ENCODE measurements around the gene TRIM34. TPM values are rescaled to one million over a fixed set of nuclear protein-coding genes. Genes with fewer than 3 reads are reported as not detected.

TRIM34 gene
- total RNA-seq, 1 donor from 2014 or later = 4.6 TPM

DNA sequence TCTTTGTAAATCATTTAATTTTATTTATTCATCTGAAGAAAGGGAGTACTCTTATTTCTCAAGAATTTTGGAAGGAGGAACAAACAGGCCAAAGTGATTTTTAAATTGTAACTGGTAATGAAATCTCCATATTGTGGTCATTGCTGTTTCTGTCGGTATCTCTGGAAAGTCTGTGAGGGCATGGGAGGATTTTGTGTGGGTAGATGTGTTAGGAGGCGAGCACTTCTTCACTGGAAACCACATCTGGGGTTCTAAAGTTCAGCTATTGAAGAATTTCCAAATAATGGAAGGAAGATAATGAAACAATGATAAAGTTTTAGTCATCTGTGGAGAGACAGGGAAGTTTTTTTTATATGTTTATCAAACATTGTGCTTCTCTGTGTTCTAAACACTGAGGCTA lies 6.6 kb downstream of the TRIM34 start:
- Mint-ChIP-seq H3K4me1 (ENCODE audit: low read depth, unreplicated experiment) (peaks cover 6% of the 10 kb centered on the region), H3K27me3 (ENCODE audit: low read depth, unreplicated experiment) (no peaks in the 10 kb centered on the region), H3K36me3 (ENCODE audit: low read depth, unreplicated experiment) (peaks cover 8% of the 10 kb centered on the region), H3K27ac (ENCODE audit: unreplicated experiment) (no peak overlapping the region), H3K4me3 (ENCODE audit: unreplicated experiment) (no peak overlapping the region), H3K9me3 (ENCODE audit: unreplicated experiment) (peaks cover 3% of the 10 kb centered on the region)
- Histone ChIP-seq H3K27ac (ENCODE audit: low read depth, low read length) (no peak overlapping the region), H3K4me2 (ENCODE audit: low read length) (no peak overlapping the region), H3K4me3 (ENCODE audit: insufficient read depth, low read depth, low read length) (no peak overlapping the region), H2AFZ (ENCODE audit: low read depth, low read length) (no peak overlapping the region), H3K36me3 (ENCODE audit: insufficient read depth, low read length) (no peaks in the 10 kb centered on the region), H3K27me3 (ENCODE audit: insufficient read depth, low read length) (no peaks in the 10 kb centered on the region), H4K20me1 (ENCODE audit: insufficient read depth, low read length) (no peaks in the 10 kb centered on the region), H3K9me3 (ENCODE audit: insufficient read depth, low read depth, low read length) (no peaks in the 10 kb centered on the region), H3K9ac (ENCODE audit: low read length) (no peak overlapping the region), H3K4me1 (ENCODE audit: insufficient read depth, low read length) (no peaks in the 10 kb centered on the region), H3K79me2 (ENCODE audit: insufficient read depth, low read length) (no peaks in the 10 kb centered on the region)
- TF ChIP-seq, protein P1, sequence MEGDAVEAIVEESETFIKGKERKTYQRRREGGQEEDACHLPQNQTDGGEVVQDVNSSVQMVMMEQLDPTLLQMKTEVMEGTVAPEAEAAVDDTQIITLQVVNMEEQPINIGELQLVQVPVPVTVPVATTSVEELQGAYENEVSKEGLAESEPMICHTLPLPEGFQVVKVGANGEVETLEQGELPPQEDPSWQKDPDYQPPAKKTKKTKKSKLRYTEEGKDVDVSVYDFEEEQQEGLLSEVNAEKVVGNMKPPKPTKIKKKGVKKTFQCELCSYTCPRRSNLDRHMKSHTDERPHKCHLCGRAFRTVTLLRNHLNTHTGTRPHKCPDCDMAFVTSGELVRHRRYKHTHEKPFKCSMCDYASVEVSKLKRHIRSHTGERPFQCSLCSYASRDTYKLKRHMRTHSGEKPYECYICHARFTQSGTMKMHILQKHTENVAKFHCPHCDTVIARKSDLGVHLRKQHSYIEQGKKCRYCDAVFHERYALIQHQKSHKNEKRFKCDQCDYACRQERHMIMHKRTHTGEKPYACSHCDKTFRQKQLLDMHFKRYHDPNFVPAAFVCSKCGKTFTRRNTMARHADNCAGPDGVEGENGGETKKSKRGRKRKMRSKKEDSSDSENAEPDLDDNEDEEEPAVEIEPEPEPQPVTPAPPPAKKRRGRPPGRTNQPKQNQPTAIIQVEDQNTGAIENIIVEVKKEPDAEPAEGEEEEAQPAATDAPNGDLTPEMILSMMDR (IDR thresholded peaks at IDR 0.05; ENCODE audit: insufficient read depth, low read depth, low read length) = no peak
- no peak for TF ChIP-seq EZH2 (IDR thresholded peaks at IDR 0.05; ENCODE audit: insufficient read depth, low read length)
- DNase-seq (ENCODE audit: low read depth) (no peak), FAIRE-seq (no peak)

DNA sequence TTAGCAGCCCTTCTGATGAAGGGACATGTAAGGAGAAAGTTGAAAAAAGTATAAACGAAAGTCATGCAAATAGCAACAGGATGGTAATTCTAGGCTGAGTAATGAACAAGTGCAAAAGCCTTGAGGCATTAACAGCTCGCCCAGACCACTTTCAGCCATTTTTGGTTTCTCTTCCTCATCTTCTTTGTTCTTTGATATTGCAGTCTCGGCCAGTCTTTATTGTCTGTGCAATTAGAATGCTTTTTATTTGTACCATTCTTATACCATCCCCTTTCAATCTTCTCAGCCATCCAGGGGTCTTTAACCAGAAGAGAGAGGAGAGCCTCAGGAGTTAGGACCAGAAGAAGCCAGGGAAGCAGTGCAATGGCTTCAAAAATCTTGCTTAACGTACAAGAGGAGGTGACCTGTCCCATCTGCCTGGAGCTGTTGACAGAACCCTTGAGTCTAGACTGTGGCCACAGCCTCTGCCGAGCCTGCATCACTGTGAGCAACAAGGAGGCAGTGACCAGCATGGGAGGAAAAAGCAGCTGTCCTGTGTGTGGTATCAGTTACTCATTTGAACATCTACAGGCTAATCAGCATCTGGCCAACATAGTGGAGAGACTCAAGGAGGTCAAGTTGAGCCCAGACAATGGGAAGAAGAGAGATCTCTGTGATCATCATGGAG lies 7.3 kb downstream of the TRIM34 start:
- H3K79me2 ChIP-seq (ENCODE audit: insufficient read depth, low read length) = no peaks in the 10 kb centered on the region
- Mint-ChIP-seq H3K27me3 (ENCODE audit: low read depth, unreplicated experiment) (no peaks in the 10 kb centered on the region), H3K4me1 (ENCODE audit: low read depth, unreplicated experiment) (peaks cover 3% of the 10 kb centered on the region), H3K36me3 (ENCODE audit: low read depth, unreplicated experiment) (peaks cover 8% of the 10 kb centered on the region), H3K4me3 (ENCODE audit: unreplicated experiment) (no peak overlapping the region), H3K27ac (ENCODE audit: unreplicated experiment) (no peak overlapping the region), H3K9me3 (ENCODE audit: unreplicated experiment) (peaks cover 3% of the 10 kb centered on the region)
- H3K27ac ChIP-seq (ENCODE audit: low read depth, low read length) = no peak overlapping the region
- H3K27me3 ChIP-seq (ENCODE audit: insufficient read depth, low read length) = no peaks in the 10 kb centered on the region
- FAIRE-seq (no peak), DNase-seq (ENCODE audit: low read depth) (no peak)
- no peak overlapping the region for H2AFZ ChIP-seq (ENCODE audit: low read depth, low read length)
- no peak for TF ChIP-seq EZH2 (IDR thresholded peaks at IDR 0.05; ENCODE audit: insufficient read depth, low read length)
- TF ChIP-seq, protein P1 (IDR thresholded peaks at IDR 0.05; ENCODE audit: insufficient read depth, low read depth, low read length) = no peak
- no peaks in the 10 kb centered on the region for H3K9me3 ChIP-seq (ENCODE audit: insufficient read depth, low read depth, low read length)
- H3K9ac ChIP-seq (ENCODE audit: low read length) = no peak overlapping the region
- H4K20me1 ChIP-seq (ENCODE audit: insufficient read depth, low read length) = no peaks in the 10 kb centered on the region
- no peak overlapping the region for H3K4me3 ChIP-seq (ENCODE audit: insufficient read depth, low read depth, low read length)
- H3K36me3 ChIP-seq (ENCODE audit: insufficient read depth, low read length) = no peaks in the 10 kb centered on the region
- H3K4me2 ChIP-seq (ENCODE audit: low read length) = no peak overlapping the region
- no peaks in the 10 kb centered on the region for H3K4me1 ChIP-seq (ENCODE audit: insufficient read depth, low read length)

DNA sequence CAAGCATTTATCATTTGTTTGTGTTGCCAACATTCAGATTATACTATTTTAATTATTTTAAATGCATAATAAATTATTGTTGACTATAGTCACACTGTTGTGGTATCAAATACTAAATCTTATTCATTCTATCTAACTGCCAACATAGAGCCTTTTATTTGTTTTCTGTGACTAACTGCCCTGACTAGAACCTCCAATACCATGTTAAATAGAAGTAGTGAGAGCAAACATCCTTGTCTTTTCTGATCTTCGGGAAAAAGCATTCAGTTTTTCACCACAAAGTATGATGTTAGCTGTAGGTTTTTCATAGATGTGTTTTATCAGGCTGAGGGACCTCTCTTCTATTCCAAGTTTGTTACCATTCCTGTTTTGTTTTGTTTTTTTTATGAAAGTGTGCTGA lies 15.2 kb downstream of the TRIM34 start:
- no peak overlapping the region for H3K27ac ChIP-seq (ENCODE audit: low read depth, low read length)
- H3K9me3 Mint-ChIP-seq (ENCODE audit: unreplicated experiment) = no peaks in the 10 kb centered on the region
- TF ChIP-seq, protein P1 (IDR thresholded peaks at IDR 0.05; ENCODE audit: insufficient read depth, low read depth, low read length) = no peak
- no peak for TF ChIP-seq EZH2 (IDR thresholded peaks at IDR 0.05; ENCODE audit: insufficient read depth, low read length)
- H2AFZ ChIP-seq (ENCODE audit: low read depth, low read length) = no peak overlapping the region
- no peak overlapping the region for H3K4me3 ChIP-seq (ENCODE audit: insufficient read depth, low read depth, low read length)
- no peaks in the 10 kb centered on the region for H3K4me1 Mint-ChIP-seq (ENCODE audit: low read depth, unreplicated experiment)
- DNase-seq (ENCODE audit: low read depth) = no peak
- H3K9me3 ChIP-seq (ENCODE audit: insufficient read depth, low read depth, low read length) = no peaks in the 10 kb centered on the region
- H3K79me2 ChIP-seq (ENCODE audit: insufficient read depth, low read length) = no peaks in the 10 kb centered on the region
- no peak overlapping the region for H3K4me2 ChIP-seq (ENCODE audit: low read length)
- H4K20me1 ChIP-seq (ENCODE audit: insufficient read depth, low read length) = no peaks in the 10 kb centered on the region
- H3K9ac ChIP-seq (ENCODE audit: low read length) = no peak overlapping the region
- no peaks in the 10 kb centered on the region for H3K27me3 Mint-ChIP-seq (ENCODE audit: low read depth, unreplicated experiment)
- H3K4me3 Mint-ChIP-seq (ENCODE audit: unreplicated experiment) = no peak overlapping the region
- no peak overlapping the region for H3K27ac Mint-ChIP-seq (ENCODE audit: unreplicated experiment)
- H3K36me3 ChIP-seq (ENCODE audit: insufficient read depth, low read length) = no peaks in the 10 kb centered on the region
- FAIRE-seq = no peak
- H3K36me3 Mint-ChIP-seq (ENCODE audit: low read depth, unreplicated experiment) = peaks cover 15% of the 10 kb centered on the region
- H3K27me3 ChIP-seq (ENCODE audit: insufficient read depth, low read length) = no peaks in the 10 kb centered on the region
- no peaks in the 10 kb centered on the region for H3K4me1 ChIP-seq (ENCODE audit: insufficient read depth, low read length)

Data from astrocyte (in vitro differentiated cells and primary cell).